Activated CD8-positive, alpha-beta T cell treated with anti-CD3 and anti-CD28 coated beads for 36 hours (primary cell): ENCODE results near the gene HAX1. TPM values are rescaled to one million over a fixed set of nuclear protein-coding genes. Genes with fewer than 3 reads are reported as not detected.

Source experiments
- ATAC-seq: fragments of 200-7000 bp; cut with Tn5 transposase; one replicate; pipeline ENCODE4 v1.10.0; 2021; ENCODE audit warnings: mild to moderate bottlenecking, moderate library complexity
- CTCF ChIA-PET: fragments of 350-600 bp; sonication (Branson Sonifier 250); formaldehyde crosslinking; loops from one replicate; lab custom pipeline; 2021; ENCODE audit warnings: antibody characterized with exemption; lab: Charles Lee
- POLR2A ChIA-PET: fragments of 350-600 bp; sonication (Branson Sonifier 250); formaldehyde crosslinking; loops from one replicate; lab custom pipeline; 2021; ENCODE audit warnings: antibody characterized with exemption; lab: Charles Lee
- DNase-seq: peaks from one replicate; pipeline ENCODE4 v3.0.0-alpha.2; 2020
- H3K27ac Mint-ChIP-seq: one replicate; pipeline ENCODE4 v1.8.0; 2021; ENCODE audit warnings: mild to moderate bottlenecking, mixed read lengths
- H3K27me3 Mint-ChIP-seq: one replicate; pipeline ENCODE4 v1.8.0; 2021; ENCODE audit warnings: mixed read lengths
- H3K36me3 Mint-ChIP-seq: one replicate; pipeline ENCODE4 v1.8.0; 2021; ENCODE audit warnings: low read depth, mixed read lengths
- H3K4me1 Mint-ChIP-seq: one replicate; pipeline ENCODE4 v1.8.0; 2021; ENCODE audit warnings: low read depth, mixed read lengths
- H3K4me3 Mint-ChIP-seq: one replicate; pipeline ENCODE4 v1.8.0; 2021; ENCODE audit warnings: mild to moderate bottlenecking, moderate library complexity, mixed read lengths
- H3K9me3 Mint-ChIP-seq: one replicate; pipeline ENCODE4 v1.8.0; 2021; ENCODE audit warnings: mixed read lengths
- intact Hi-C: fragments of 100-400 bp; cut with micrococcal nuclease; formaldehyde crosslinking; loops from one replicate; pipeline ENCODE4 v1.10.0; 2022
- total RNA-seq, 2 experiments: library from RNA; stranded (reverse); gene quantifications; one replicate each; pipeline ENCODE4 v1.2.3, GENCODE V29; 2021
- TF ChIP-seq, protein P1 (sequence below): fragments of 200-600 bp; IDR thresholded peaks from one replicate; pipeline ENCODE4 v1.8.0; 2022; ENCODE audit warnings: antibody characterized with exemption, mild to moderate bottlenecking

Gene HAX1
- total RNA-seq, 2 experiments from 2014 or later = 163 to 170 TPM

DNA sequence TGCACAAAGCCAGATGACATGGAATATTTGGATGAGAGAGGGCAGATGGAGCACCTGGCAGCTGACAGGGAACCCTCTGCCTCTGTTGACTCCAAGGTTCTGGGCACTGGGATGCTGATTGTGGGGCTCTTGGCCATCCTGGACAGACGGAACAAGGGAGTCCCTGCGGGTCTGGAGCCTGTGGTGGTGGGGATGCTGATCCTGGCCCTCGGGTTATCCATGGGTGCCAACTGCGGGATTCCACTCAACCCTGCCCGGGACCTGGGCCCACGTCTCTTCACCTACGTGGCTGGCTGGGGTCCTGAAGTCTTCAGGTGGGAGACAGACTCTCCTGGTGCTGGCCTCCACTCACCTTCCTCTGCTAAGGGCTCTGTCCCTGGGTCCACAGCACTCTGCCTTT, 51.1 kb downstream of the HAX1 start:
- H3K4me1 Mint-ChIP-seq = peaks cover 28% of the 10 kb centered on the region
- intact Hi-C loops = no loop called here
- no peaks in the 10 kb centered on the region for H3K27me3 Mint-ChIP-seq
- TF ChIP-seq, protein P1, sequence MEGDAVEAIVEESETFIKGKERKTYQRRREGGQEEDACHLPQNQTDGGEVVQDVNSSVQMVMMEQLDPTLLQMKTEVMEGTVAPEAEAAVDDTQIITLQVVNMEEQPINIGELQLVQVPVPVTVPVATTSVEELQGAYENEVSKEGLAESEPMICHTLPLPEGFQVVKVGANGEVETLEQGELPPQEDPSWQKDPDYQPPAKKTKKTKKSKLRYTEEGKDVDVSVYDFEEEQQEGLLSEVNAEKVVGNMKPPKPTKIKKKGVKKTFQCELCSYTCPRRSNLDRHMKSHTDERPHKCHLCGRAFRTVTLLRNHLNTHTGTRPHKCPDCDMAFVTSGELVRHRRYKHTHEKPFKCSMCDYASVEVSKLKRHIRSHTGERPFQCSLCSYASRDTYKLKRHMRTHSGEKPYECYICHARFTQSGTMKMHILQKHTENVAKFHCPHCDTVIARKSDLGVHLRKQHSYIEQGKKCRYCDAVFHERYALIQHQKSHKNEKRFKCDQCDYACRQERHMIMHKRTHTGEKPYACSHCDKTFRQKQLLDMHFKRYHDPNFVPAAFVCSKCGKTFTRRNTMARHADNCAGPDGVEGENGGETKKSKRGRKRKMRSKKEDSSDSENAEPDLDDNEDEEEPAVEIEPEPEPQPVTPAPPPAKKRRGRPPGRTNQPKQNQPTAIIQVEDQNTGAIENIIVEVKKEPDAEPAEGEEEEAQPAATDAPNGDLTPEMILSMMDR = no peak
- POLR2A ChIA-PET = interaction anchor here (0.6 to 3.7 kb wide), 3 partner anchors 11 to 142 kb away, joined by 3 to 33 read pairs (median 3); no protein-coding TSS in a partner anchor
- H3K9me3 Mint-ChIP-seq = no peaks in the 10 kb centered on the region
- no peaks in the 10 kb centered on the region for H3K36me3 Mint-ChIP-seq
- H3K4me3 Mint-ChIP-seq = no peak overlapping the region
- H3K27ac Mint-ChIP-seq = no peak overlapping the region
- DNase-seq = no peak
- CTCF ChIA-PET = interaction anchor here (0.9 to 7.7 kb wide), 8 partner anchors 12 to 156 kb away, joined by 3 to 214 read pairs (median 4); no protein-coding TSS in a partner anchor
- ATAC-seq = no peak

DNA sequence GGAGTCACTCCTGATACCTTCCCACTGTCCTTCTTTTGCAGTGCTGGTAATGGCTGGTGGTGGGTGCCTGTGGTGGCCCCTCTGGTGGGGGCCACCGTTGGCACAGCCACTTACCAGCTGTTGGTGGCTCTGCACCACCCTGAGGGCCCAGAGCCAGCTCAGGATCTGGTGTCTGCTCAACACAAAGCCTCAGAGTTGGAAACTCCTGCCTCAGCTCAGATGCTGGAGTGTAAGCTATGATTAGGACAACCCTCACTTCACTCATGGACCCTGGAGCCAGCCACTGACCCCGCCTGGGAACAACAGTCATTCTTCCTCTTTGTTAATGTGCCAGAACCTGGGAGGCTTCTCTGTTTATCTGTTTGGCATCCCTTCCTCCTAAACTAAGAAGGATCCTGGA, 51.8 kb downstream of the HAX1 start:
- H3K9me3 Mint-ChIP-seq = no peaks in the 10 kb centered on the region
- peak overlapping the region; percentile 91 for H3K4me3 Mint-ChIP-seq
- DNase-seq = no peak
- TF ChIP-seq, protein P1 = no peak
- peaks cover 32% of the 10 kb centered on the region for H3K4me1 Mint-ChIP-seq
- POLR2A ChIA-PET = interaction anchor here (1.5 to 3.7 kb wide), 2 partner anchors 10 to 47 kb away, joined by 3 to 33 read pairs; no protein-coding TSS in a partner anchor
- CTCF ChIA-PET = interaction anchor here (0.6 to 7.7 kb wide), 9 partner anchors 9 to 155 kb away, joined by 4 to 214 read pairs (median 4); no protein-coding TSS in a partner anchor
- no peak for ATAC-seq
- no peaks in the 10 kb centered on the region for H3K27me3 Mint-ChIP-seq
- peak overlapping the region; percentile 95 for H3K27ac Mint-ChIP-seq
- H3K36me3 Mint-ChIP-seq = peaks cover 3% of the 10 kb centered on the region
- intact Hi-C loops = no loop called here

DNA sequence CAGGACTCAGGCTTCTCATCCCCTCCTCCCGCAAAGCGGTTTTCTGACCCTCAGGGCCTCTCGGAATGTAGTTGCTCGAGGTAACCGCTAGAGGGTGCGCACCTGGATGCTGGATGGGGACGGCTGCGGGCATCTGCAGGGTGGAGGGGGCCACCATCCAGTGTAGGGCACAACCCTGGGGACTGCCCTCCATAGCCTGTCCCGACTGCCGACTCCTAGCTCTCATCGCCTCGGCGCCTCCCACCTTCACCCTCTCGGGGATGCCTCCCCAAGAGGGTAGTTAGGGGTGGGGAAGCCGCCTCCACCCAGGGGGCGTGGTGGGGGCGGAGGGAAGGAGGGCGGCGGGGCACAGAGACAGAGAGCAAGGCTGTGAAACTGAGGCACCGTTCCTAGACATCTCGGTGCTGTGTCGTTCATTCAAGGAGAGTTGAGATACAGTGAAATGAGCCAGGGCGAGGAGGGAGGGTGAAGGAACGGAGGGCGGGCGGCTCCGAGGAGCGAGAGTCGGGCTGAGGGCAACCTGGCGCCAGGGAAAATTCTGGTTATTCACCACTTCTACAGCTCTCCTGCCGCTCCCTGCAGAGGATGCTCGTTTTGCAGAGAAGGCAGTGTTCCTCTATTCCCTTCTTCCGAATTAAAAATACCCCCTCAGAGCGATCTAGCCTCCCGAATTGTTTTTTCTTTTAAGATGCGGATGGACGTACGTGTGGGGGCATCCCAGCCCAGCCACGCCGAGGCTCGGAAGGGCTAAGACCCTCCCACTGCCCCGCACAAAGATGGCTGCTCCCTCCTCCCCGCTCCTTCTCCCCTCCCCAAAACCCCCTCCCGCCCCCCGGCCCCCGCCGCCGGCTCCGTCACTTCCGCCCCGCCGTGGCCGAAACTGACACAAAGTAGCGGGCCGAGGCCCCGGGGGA, 52.5 kb downstream of the HAX1 start, which contains the start of gene ATP8B2:
Gene ATP8B2, plus strand, starts transcription at position 857 of the 914 bp plus-strand sequence. CDS start 2,617 bp downstream, outside the sequence.
- ATAC-seq (peak; percentile 69), DNase-seq (peak; percentile 89)
- Mint-ChIP-seq H3K4me3 (peak within 1 kb of the TSS; percentile 100), H3K27me3 (no peaks in the 10 kb centered on the region), H3K4me1 (peaks cover 39% of the 10 kb centered on the region), H3K36me3 (peaks cover 3% of the 10 kb centered on the region), H3K27ac (peak within 1 kb of the TSS; percentile 96), H3K9me3 (no peaks in the 10 kb centered on the region)
- ChIA-PET CTCF (interaction anchor here (0.6 to 7.7 kb wide), 14 partner anchors 9 to 222 kb away, joined by 3 to 214 read pairs (median 4); no protein-coding TSS in a partner anchor), POLR2A (interaction anchor here (1.2 to 3.7 kb wide), 3 partner anchors 10 to 114 kb away, joined by 3 to 33 read pairs (median 3); no protein-coding TSS in a partner anchor)
- TF ChIP-seq, protein P1 = peak; percentile 96
- intact Hi-C loops = loop anchor here (5.0 kb wide), 1 partner anchor 143 kb away; no protein-coding TSS in a partner anchor

Other genes starting within 250 kb of the HAX1 start
- under 1 TPM in 1 of 2 experiments, not detected in 1; 0.07 TPM for gene NUP210L, start 117.6 kb upstream of the HAX1 start, total RNA-seq
- 100 to 1,000 TPM; 591 to 597 TPM for gene TPM3, start 80.5 kb upstream of the HAX1 start, total RNA-seq
- not detected for gene CFAP141, start 66.3 kb upstream of the HAX1 start, total RNA-seq
- gene UBAP2L, start 51.7 kb upstream of the HAX1 start, total RNA-seq = 100 to 1,000 TPM; 183 to 195 TPM
- gene AQP10, start 48.5 kb downstream of the HAX1 start, total RNA-seq = under 1 TPM in 1 of 2 experiments, not detected in 1; 0.14 TPM
- 10 to 100 TPM; 52.2 to 54.7 TPM for gene ATP8B2, start 52.9 kb downstream of the HAX1 start, total RNA-seq
- 1 to 10 TPM; 2.2 to 2.5 TPM for gene IL6R, start 132.7 kb downstream of the HAX1 start, total RNA-seq
- gene TDRD10, start 229.6 kb downstream of the HAX1 start, total RNA-seq = not detected
- not detected for gene SHE, start 229.8 kb downstream of the HAX1 start, total RNA-seq